Esophagus (tissue), 2 donors: ENCODE results near the gene AKIRIN2. TPM values are rescaled to one million over a fixed set of nuclear protein-coding genes. Genes with fewer than 3 reads are reported as not detected.
A peak's percentile ranks its signal among the peaks of the same experiment; 100 is the strongest.

Source experiments
- H3K27ac ChIP-seq, 2 donors: one replicate each; pipeline ENCODE4 v1.5.1; 2013; ENCODE audit warnings: low read depth in 2 of 2, mild to moderate bottlenecking in 2 of 2, inconsistent platforms in 1 of 2, low read length in 1 of 2, moderate library complexity in 1 of 2
- H3K27me3 ChIP-seq, 2 donors: one replicate each; pipeline ENCODE4 v1.6.1; 2013; ENCODE audit warnings: low read length in 2 of 2, control low read depth in 1 of 2, mild to moderate bottlenecking in 1 of 2; ENCODE audit not compliant: insufficient read depth in 2 of 2, control insufficient read depth in 1 of 2
- H3K36me3 ChIP-seq, 2 donors: one replicate each; pipeline ENCODE4 v1.6.1; 2013; ENCODE audit warnings: low read length in 1 of 2; ENCODE audit not compliant: control insufficient read depth in 2 of 2, insufficient read depth in 2 of 2
- H3K4me1 ChIP-seq, 2 donors: one replicate each; pipeline ENCODE4 v1.6.1; 2013; ENCODE audit warnings: low read length in 1 of 2; ENCODE audit not compliant: control insufficient read depth in 2 of 2, insufficient read depth in 2 of 2
- H3K4me3 ChIP-seq, 2 donors: one replicate each; pipeline ENCODE4 v1.5.1; 2013; ENCODE audit warnings: low read length in 2 of 2, mild to moderate bottlenecking in 2 of 2, low read depth in 1 of 2, moderate library complexity in 1 of 2
- H3K9me3 ChIP-seq, 2 donors: one replicate each; pipeline ENCODE4 v1.6.1; 2013; ENCODE audit warnings: mild to moderate bottlenecking in 2 of 2, low read depth in 1 of 2, low read length in 1 of 2, moderate library complexity in 1 of 2; ENCODE audit not compliant: control insufficient read depth in 2 of 2, insufficient read depth in 1 of 2
- WGBS, 2 donors: extraction: QIAGEN DNeasy Blood & Tissue Kit; methylation state at CpG; one replicate each; pipeline ENCODE4 v1.1.7; 2013; 5-methylcytosine and 5-hydroxymethylcytosine counted together
- polyA plus RNA-seq, 2 donors: library from polyadenylated mRNA; stranded (reverse); fragments of 200-250 nt; gene quantifications; one replicate each; pipeline ENCODE4 v1.2.3, GENCODE V29; 2013
- donor health status: healthy with polysubstance abuse.
- donor health status: Bipolar disorder and iron deficiency.

The AKIRIN2 gene
- polyA plus RNA-seq, 2 donors = 24.1 to 29.6 TPM

GRCh38 chr6:87673237-87673636 is 28.8 kb downstream of the AKIRIN2 start:
- H3K27ac ChIP-seq = no peak overlapping the region
- H3K36me3 ChIP-seq = peaks cover 6 to 10% of the 10 kb centered on the region in 2 donors
- WGBS, 2 donors = 97 to 98% methylated on average over 5 of the region's 5 CpGs
- H3K4me1 ChIP-seq = no peaks in the 10 kb centered on the region
- no peaks in the 10 kb centered on the region for H3K27me3 ChIP-seq
- H3K4me3 ChIP-seq = no peak overlapping the region
- no peaks in the 10 kb centered on the region for H3K9me3 ChIP-seq

GRCh38 chr6:87672641-87673040 is 29.4 kb downstream of the AKIRIN2 start:
- Histone ChIP-seq H3K27ac (no peak overlapping the region), H3K36me3 (peaks cover 6 to 10% of the 10 kb centered on the region in 2 donors), H3K4me1 (no peaks in the 10 kb centered on the region), H3K27me3 (no peaks in the 10 kb centered on the region), H3K9me3 (no peaks in the 10 kb centered on the region), H3K4me3 (no peak overlapping the region)
- 86 to 94% methylated on average over 2 of the region's 2 CpGs for WGBS, 2 donors

- no peaks in the 10 kb centered on the region for H3K9me3 ChIP-seq
- H3K36me3 ChIP-seq = peaks cover 6 to 10% of the 10 kb centered on the region in 2 donors
- H3K4me1 ChIP-seq = no peaks in the 10 kb centered on the region
- H3K4me3 ChIP-seq = no peak overlapping the region
- 77 to 82% methylated on average over 6 of the region's 6 CpGs for WGBS, 2 donors
- no peak overlapping the region for H3K27ac ChIP-seq
- no peaks in the 10 kb centered on the region for H3K27me3 ChIP-seq
Measured at GRCh38 chr6:87671555-87672029, 30.4 kb downstream of the AKIRIN2 start.

- Histone ChIP-seq H3K4me1 (no peaks in the 10 kb centered on the region), H3K27me3 (no peaks in the 10 kb centered on the region), H3K4me3 (no peak overlapping the region), H3K27ac (no peak overlapping the region), H3K36me3 (peaks cover 6 to 10% of the 10 kb centered on the region in 2 donors), H3K9me3 (no peaks in the 10 kb centered on the region)
- 48 to 55% methylated on average over 2 of the region's 2 CpGs for WGBS, 2 donors
Measured at GRCh38 chr6:87670707-87671106, 31.3 kb downstream of the AKIRIN2 start.

- Histone ChIP-seq H3K27ac (no peak overlapping the region), H3K36me3 (peaks cover 3 to 6% of the 10 kb centered on the region in 2 donors), H3K9me3 (no peaks in the 10 kb centered on the region), H3K4me3 (no peak overlapping the region), H3K4me1 (no peaks in the 10 kb centered on the region), H3K27me3 (no peaks in the 10 kb centered on the region)
- 53 to 55% methylated on average over 3 of the region's 3 CpGs for WGBS, 2 donors
Measured at GRCh38 chr6:87669051-87669450, 33.0 kb downstream of the AKIRIN2 start.

- Histone ChIP-seq H3K4me1 (no peaks in the 10 kb centered on the region), H3K4me3 (no peak overlapping the region), H3K27me3 (no peaks in the 10 kb centered on the region), H3K27ac (no peak overlapping the region), H3K9me3 (no peaks in the 10 kb centered on the region), H3K36me3 (peaks cover 0 to 6% of the 10 kb centered on the region in 2 donors)
- WGBS, 2 donors = 84 to 89% methylated on average over 2 of the region's 2 CpGs
Measured at GRCh38 chr6:87668013-87668412, 34.0 kb downstream of the AKIRIN2 start.

- no peaks in the 10 kb centered on the region for H3K9me3 ChIP-seq
- H3K36me3 ChIP-seq = peaks cover 0 to 4% of the 10 kb centered on the region in 2 donors
- no peak overlapping the region for H3K27ac ChIP-seq
- H3K4me3 ChIP-seq = no peak overlapping the region
- no peaks in the 10 kb centered on the region for H3K4me1 ChIP-seq
- H3K27me3 ChIP-seq = no peaks in the 10 kb centered on the region
Measured at GRCh38 chr6:87667032-87667431, 35.0 kb downstream of the AKIRIN2 start.

DNA sequence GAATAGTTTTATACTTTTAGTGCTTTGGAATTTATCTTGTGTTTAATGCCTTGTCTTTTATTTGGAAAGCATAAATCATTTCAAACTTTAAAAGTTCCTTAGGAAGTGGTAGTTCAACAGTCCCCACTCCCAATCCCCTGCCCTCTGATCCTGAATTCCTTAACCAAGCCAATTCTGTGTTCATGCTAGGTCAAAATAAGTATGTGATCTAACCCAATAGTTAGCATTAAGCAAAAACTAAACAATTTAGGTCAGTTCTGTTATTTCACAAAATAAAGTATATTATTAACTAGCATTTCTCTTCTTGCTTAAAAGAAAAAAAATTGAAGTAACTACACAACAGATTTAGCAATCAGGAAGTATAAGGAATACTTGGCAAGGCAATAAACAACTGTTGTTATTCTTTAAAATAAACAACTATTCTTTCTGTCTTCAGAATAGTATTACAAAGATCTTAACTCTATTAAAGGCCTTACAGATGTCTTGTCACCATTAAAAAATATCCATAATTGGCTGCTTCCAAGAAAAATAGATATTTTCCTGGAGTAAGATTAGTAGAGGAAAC is 37.0 kb downstream of the AKIRIN2 start:
- Histone ChIP-seq H3K4me1 (no peaks in the 10 kb centered on the region), H3K27me3 (no peaks in the 10 kb centered on the region), H3K9me3 (no peaks in the 10 kb centered on the region), H3K36me3 (no peaks in the 10 kb centered on the region), H3K4me3 (no peak overlapping the region), H3K27ac (no peak overlapping the region)

DNA sequence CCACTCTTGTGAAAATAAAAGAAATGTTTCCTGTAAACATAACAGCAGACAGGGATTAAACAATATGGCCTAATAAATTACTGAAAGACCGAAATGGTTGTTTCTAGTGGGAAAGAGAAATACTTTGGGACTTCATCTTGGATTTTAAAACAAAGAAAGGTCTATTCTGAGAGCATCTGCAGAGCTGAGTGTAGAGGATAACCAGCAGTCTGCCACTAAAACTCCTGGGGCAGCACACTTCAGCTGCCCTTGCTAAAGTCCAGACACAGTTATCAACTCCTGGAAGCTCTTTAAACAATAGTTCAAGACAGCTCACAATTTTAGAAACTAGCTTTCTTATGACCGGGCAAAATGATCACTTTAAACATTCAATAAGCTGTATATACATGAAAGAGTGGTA is 38.6 kb downstream of the AKIRIN2 start:
- Histone ChIP-seq H3K27me3 (no peaks in the 10 kb centered on the region), H3K36me3 (no peaks in the 10 kb centered on the region), H3K4me1 (no peaks in the 10 kb centered on the region), H3K27ac (no peak overlapping the region), H3K4me3 (no peak overlapping the region), H3K9me3 (no peaks in the 10 kb centered on the region)
- 69 to 73% methylated on average over 2 of the region's 2 CpGs for WGBS, 2 donors

DNA sequence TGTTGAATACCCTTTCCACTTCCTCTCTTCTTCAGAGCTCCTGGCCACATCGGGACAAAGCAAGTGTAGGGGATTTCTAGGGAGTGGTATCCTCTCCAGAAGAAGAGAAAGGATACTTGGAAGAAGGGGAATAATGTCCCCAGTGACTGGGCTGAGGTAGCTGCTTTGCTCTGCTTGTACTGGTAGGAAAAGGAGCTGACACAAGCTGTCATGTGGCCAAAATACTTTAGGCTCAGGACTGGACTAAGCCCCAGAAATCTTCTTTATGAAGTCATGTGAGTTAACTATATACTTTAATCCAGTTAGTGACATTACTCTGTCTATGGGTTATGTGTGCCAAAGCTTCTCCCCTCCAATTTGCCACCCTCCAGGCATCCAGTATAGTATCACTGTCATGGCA is 40.5 kb downstream of the AKIRIN2 start:
- Histone ChIP-seq H3K36me3 (peaks cover 0 to 2% of the 10 kb centered on the region in 2 donors), H3K4me3 (no peak overlapping the region), H3K9me3 (no peaks in the 10 kb centered on the region), H3K4me1 (no peaks in the 10 kb centered on the region), H3K27me3 (no peaks in the 10 kb centered on the region), H3K27ac (peak overlapping the region in 1 of 2 donors; percentile 21)
- 73 to 84% methylated on average over 1 of the region's 1 CpG for WGBS, 2 donors
